Breast epithelium (tissue), 3 donors: ENCODE results near the gene ZNF428.

ENCODE experiments used
- POLR2AphosphoS5 ChIP-seq, 3 donors: sonication (generic); formaldehyde crosslinking; IDR thresholded peaks; one replicate each; pipeline ENCODE4 v1.6.1; 2017; ENCODE audit warnings: antibody characterized with exemption in 3 of 3
- TF ChIP-seq, protein P1 (sequence below), 3 donors: fragments of 450-650 bp; IDR thresholded peaks; one replicate each; pipeline ENCODE4 v1.5.1; 2016 to 2017; ENCODE audit warnings: antibody characterized with exemption in 3 of 3, mild to moderate bottlenecking in 3 of 3, moderate library complexity in 3 of 3

DNA sequence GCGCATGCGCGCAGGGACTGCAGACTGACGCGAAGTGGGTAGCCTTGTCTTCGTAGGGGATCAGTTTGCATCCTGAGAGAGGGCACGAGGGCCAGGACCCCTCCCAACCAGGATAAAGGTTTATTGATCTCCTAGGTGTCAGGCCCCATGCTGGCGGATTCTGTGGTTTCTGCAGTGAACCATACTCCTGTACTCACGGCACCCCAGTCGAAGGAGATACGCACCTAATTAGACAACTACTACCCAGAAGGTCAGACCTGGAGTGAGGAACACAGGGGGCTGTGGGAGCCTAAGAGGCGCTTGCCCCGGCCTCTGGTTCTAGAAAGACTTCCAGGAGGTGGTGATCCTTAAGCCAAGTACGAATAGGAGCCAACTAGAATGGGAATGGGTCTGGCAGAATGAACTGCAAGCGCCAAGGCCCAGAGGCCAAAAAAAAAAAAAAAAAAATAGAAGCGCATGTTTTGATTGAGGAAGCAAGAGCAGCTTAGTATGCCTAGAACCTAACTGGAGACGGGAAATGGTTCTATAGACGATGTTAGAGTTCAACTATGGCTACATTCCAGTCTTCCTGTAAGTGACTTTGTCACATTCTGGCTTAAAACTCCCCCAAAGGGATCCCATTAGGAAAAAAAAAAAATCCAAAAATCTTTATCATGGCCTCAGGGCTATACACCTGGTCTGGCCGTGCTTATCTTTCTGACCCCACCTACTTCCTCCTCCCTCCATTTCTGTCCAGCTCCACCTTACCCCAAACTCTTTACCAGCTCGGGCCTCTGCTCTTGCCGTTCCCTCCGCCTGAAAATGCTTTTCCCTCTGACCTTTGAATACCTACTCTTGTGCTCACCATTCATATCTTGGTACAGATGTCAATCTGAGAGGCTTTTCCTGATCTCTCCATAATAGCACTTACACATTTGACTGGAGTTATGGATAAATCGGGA, 902 bp upstream of the ZNF428 start:
- TF ChIP-seq, protein P1, sequence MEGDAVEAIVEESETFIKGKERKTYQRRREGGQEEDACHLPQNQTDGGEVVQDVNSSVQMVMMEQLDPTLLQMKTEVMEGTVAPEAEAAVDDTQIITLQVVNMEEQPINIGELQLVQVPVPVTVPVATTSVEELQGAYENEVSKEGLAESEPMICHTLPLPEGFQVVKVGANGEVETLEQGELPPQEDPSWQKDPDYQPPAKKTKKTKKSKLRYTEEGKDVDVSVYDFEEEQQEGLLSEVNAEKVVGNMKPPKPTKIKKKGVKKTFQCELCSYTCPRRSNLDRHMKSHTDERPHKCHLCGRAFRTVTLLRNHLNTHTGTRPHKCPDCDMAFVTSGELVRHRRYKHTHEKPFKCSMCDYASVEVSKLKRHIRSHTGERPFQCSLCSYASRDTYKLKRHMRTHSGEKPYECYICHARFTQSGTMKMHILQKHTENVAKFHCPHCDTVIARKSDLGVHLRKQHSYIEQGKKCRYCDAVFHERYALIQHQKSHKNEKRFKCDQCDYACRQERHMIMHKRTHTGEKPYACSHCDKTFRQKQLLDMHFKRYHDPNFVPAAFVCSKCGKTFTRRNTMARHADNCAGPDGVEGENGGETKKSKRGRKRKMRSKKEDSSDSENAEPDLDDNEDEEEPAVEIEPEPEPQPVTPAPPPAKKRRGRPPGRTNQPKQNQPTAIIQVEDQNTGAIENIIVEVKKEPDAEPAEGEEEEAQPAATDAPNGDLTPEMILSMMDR (IDR thresholded peaks at IDR 0.05): no peak
- peak in 1 of 3 donors; percentile 1 for TF ChIP-seq POLR2AphosphoS5 (IDR thresholded peaks at IDR 0.05)
